Kidney (tissue), 14 donors: ENCODE measurements around the gene CWC22. TPM values are rescaled to one million over a fixed set of nuclear protein-coding genes. Genes with fewer than 3 reads are reported as not detected.
"Not testable (repeated sequence)": the region's sequence is repeated elsewhere in the genome, so short reads cannot be mapped to it uniquely, and the experiment has no call there.

Experiments
- DNase-seq, 5 donors: peaks; one replicate each; pipeline ENCODE4 v3.0.0-alpha.2; 2013 to 2020
- FAIRE-seq: peaks from 2 replicates; lab custom pipeline; 2012; peaks lifted over from hg19 to GRCh38; lab: Jason Lieb, UNC
- H3K27ac ChIP-seq, 2 donors: one replicate each; pipeline ENCODE4 v1.7.0; 2013; ENCODE audit warnings: low read depth in 2 of 2, low read length in 2 of 2, inconsistent platforms in 1 of 2
- H3K27me3 ChIP-seq: one replicate; pipeline ENCODE4 v1.7.1; 2013; ENCODE audit warnings: low read length, inconsistent platforms; ENCODE audit not compliant: control insufficient read depth, insufficient read depth
- H3K36me3 ChIP-seq, 3 donors: one replicate each; pipeline versions ENCODE4 v1.7.0 to v1.7.1; 2013; ENCODE audit warnings: low read length in 3 of 3, control low read depth in 1 of 3, inconsistent platforms in 1 of 3; ENCODE audit not compliant: insufficient read depth in 3 of 3, control insufficient read depth in 2 of 3
- H3K4me1 ChIP-seq, 3 donors: one replicate each; pipeline versions ENCODE4 v1.7.0 to v1.7.1; 2013; ENCODE audit warnings: low read length in 3 of 3, inconsistent platforms in 1 of 3, low read depth in 1 of 3; ENCODE audit not compliant: control insufficient read depth in 2 of 3, insufficient read depth in 2 of 3
- H3K4me3 ChIP-seq, 3 donors: one replicate each; pipeline versions ENCODE4 v1.7.0 to v1.8.1; 2013; ENCODE audit warnings: low read length in 3 of 3, control low read depth in 1 of 3, inconsistent platforms in 1 of 3
- H3K9ac ChIP-seq, 3 donors: one replicate each; pipeline versions ENCODE4 v1.7.0 to v1.7.1; 2013; ENCODE audit warnings: low read length in 3 of 3, control low read depth in 1 of 3, inconsistent platforms in 1 of 3
- H3K9me3 ChIP-seq, 3 donors: one replicate each; pipeline versions ENCODE4 v1.7.0 to v1.7.1; 2013; ENCODE audit warnings: low read length in 3 of 3, control low read depth in 1 of 3, inconsistent platforms in 1 of 3; ENCODE audit not compliant: control insufficient read depth in 2 of 3, insufficient read depth in 1 of 3
- CTCF ChIP-seq: IDR thresholded peaks from 3 replicates; pipeline ENCODE4 v1.5.1; 2012; ENCODE audit warnings: mild to moderate bottlenecking, moderate library complexity, borderline replicate concordance; ENCODE audit not compliant: insufficient read depth; ENCODE audit errors: extremely low read depth
- intact Hi-C: fragments of 100-400 bp; cut with DNase I; formaldehyde crosslinking; loops from one replicate; pipeline ENCODE4 v1.11.1; 2022
- polyA plus RNA-seq: library from polyadenylated mRNA; stranded (reverse); fragments of 350-450 nt; fragmentation: Illumina TruSeq; extraction: RNeasy Lipid Tissue Mini Kit (QIAGEN cat#74804); gene quantifications from one replicate; pipeline ENCODE4 v1.2.3, GENCODE V29; 2014; ENCODE audit warnings: low read depth, low replicate concordance; ENCODE audit not compliant: insufficient read depth
- total RNA-seq: library from RNA; stranded (reverse); fragmentation: NEBNext Ultra II Directional; extraction: Animal tissue kit (Norgen Biotek cat#: 25700); gene quantifications from one replicate; pipeline ENCODE4 v1.2.1, GENCODE V29; 2021
- donor health status: control.
- donor health status: control.
- donor health status: control.
- donor health status: control.
- donor health status: control.
- donor health status: DM: yes; HTN: yes; CAD: no.
- donor health status: Normal renal cell carcinoma (clear cell type).

Gene CWC22
- total and polyA plus RNA-seq, 2 donors from 2014 or later: 10.3 to 20.6 TPM

DNA sequence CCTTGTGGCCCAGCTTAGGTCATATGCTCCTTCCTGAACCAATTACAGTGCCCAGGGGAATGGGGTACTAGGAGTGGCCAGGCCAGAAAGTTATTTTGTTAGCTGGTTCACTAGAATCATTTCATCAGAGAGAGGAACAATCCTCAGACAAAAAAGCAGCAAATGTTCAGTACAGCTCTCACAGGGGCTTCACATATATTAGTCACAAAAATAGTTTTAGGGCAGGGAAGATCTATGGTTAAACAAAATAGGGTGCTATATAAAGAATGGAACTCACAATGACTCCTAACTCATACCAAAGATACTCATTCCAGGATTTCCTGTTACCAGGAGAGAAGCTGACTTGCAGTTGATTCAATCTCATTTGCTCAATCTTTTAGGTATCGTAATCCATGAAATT lies 71.0 kb downstream of the CWC22 start:
- no peak for FAIRE-seq

DNA sequence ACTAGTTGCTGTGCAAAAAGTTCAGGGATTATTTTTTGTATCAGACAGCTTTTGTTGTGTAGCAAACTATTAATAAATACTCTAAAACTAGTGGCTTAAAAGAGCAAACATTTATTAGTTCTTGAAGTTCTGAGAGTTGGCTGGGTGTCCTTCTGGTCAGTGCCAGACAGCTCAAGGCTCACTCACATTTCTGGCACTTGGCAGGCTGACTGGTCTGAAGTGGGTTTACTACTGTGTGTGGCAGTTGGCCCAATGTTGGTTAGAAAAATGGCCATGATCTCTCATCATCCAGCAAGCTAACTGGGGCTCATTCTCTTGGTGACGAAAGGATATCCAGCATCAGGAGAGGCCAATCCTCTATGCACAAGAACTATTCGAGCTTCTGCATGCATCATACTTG lies 74.3 kb downstream of the CWC22 start:
- no peak overlapping the region for H3K4me3 ChIP-seq
- TF ChIP-seq CTCF: no peak
- DNase-seq (no peak), FAIRE-seq (no peak)
- H3K9ac ChIP-seq: no peak overlapping the region
- no peak overlapping the region for H3K27ac ChIP-seq
- no peaks in the 10 kb centered on the region for H3K36me3 ChIP-seq
- H3K9me3 ChIP-seq: no peaks in the 10 kb centered on the region
- no peaks in the 10 kb centered on the region for H3K27me3 ChIP-seq
- H3K4me1 ChIP-seq: no peaks in the 10 kb centered on the region
- intact Hi-C loops: no loop called here

More for the DNA sequence above, 71.0 kb downstream of the CWC22 start:
- no peaks in the 10 kb centered on the region for H3K4me1 ChIP-seq
- intact Hi-C loops: no loop called here
- no peaks in the 10 kb centered on the region for H3K9me3 ChIP-seq
- H3K4me3 ChIP-seq: no peak overlapping the region
- H3K36me3 ChIP-seq: no peaks in the 10 kb centered on the region
- DNase-seq: no peak
- no peak overlapping the region for H3K9ac ChIP-seq
- no peak for TF ChIP-seq CTCF
- H3K27ac ChIP-seq: no peak overlapping the region
- H3K27me3 ChIP-seq: no peaks in the 10 kb centered on the region

- intact Hi-C loops: no loop called here
- Histone ChIP-seq H3K27me3 (no peaks in the 10 kb centered on the region), H3K27ac (no peak overlapping the region), H3K36me3 (no peaks in the 10 kb centered on the region), H3K9ac (no peak overlapping the region), H3K4me3 (no peak overlapping the region), H3K9me3 (peaks cover 0 to 4% (median 0%) of the 10 kb centered on the region in 3 donors), H3K4me1 (no peaks in the 10 kb centered on the region)
- no peak for TF ChIP-seq CTCF
- DNase-seq (no peak), FAIRE-seq (no peak)
These were observed 75.6 kb downstream of the CWC22 start for GRCh38 chr2:179931502-179931901.

DNA sequence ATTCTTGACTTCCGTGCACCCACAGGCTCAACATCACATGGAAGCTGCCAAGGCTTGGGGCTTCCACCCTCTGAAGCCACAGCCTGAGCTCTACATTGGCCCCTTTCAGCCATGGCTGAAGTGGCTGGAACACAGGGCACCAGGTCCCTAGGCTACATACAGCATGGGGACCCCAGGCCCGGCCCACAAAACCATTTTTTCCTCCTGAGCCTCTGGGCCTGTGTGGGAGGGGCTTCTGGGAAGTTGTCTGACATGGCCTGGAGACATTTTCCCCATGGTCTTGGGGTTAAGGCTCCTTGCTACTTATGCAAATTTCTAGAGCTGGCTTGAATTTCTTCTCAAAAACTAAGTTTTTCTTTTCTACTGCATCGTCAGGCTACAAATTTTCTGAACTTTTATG lies 77.1 kb downstream of the CWC22 start:
- H3K27ac ChIP-seq, intact Hi-C loops, FAIRE-seq, H3K9ac ChIP-seq, H3K27me3 ChIP-seq, H3K36me3 ChIP-seq, DNase-seq, H3K4me1 ChIP-seq, H3K9me3 ChIP-seq, H3K4me3 ChIP-seq: not testable (repeated sequence)
